PFSK-1 (cell line): ENCODE measurements around the gene CGB5.

Experiments used
- FOXP2 ChIP-seq: optimal IDR thresholded peaks from 2 replicates; pipeline ENCODE3; 2011; ENCODE audit warnings: borderline replicate concordance, control low read depth, inconsistent platforms; ENCODE audit not compliant: insufficient read depth; ENCODE audit errors: extremely low read length, extremely low read depth
- POLR2AphosphoS5 ChIP-seq: IDR thresholded peaks from 2 replicates; pipeline ENCODE4 v1.6.1; 2012; ENCODE audit warnings: low read depth, mild to moderate bottlenecking, control low read depth, low read length, moderate library complexity
- REST ChIP-seq, 2 experiments: IDR thresholded peaks; 2 replicates each; pipeline versions ENCODE4 v1.6.1 to v1.8.0; 2011 to 2012; ENCODE audit warnings: low read depth in 2 of 2, low read length in 2 of 2, control low read depth in 1 of 2, inconsistent platforms in 1 of 2, mild to moderate bottlenecking in 1 of 2, moderate library complexity in 1 of 2; ENCODE audit not compliant: insufficient read depth in 1 of 2
- SIN3A ChIP-seq: IDR thresholded peaks from 2 replicates; pipeline ENCODE4 v1.6.1; 2012; ENCODE audit warnings: mild to moderate bottlenecking, low read length, moderate library complexity, borderline replicate concordance; ENCODE audit not compliant: insufficient read depth
- TAF1 ChIP-seq: IDR thresholded peaks from 2 replicates; pipeline ENCODE4 v1.6.1; 2012; ENCODE audit warnings: low read length, control low read depth, borderline replicate concordance; ENCODE audit not compliant: insufficient read depth

CGB5 gene

GRCh38 chr19:49086296-49086695, 42.6 kb downstream of the CGB5 start:
- no peak for TF ChIP-seq REST (IDR thresholded peaks at IDR 0.05; ENCODE audit: insufficient read depth in 1 of 2, low read depth in 2 of 2, low read length in 2 of 2)
- no peak for TF ChIP-seq FOXP2
- TF ChIP-seq SIN3A: no peak
- no peak for TF ChIP-seq POLR2AphosphoS5
- no peak for TF ChIP-seq TAF1

- TF ChIP-seq FOXP2 (no peak), TAF1 (no peak), POLR2AphosphoS5 (no peak), REST (IDR thresholded peaks at IDR 0.05; ENCODE audit: insufficient read depth in 1 of 2, low read depth in 2 of 2, low read length in 2 of 2) (no peak), SIN3A (no peak)
These were observed 47.9 kb downstream of the CGB5 start for GRCh38 chr19:49091391-49092038.

GRCh38 chr19:49092686-49093085, 49.0 kb downstream of the CGB5 start:
- no peak for TF ChIP-seq POLR2AphosphoS5
- no peak for TF ChIP-seq FOXP2
